A549 treated with Mapracorat at 1 μM for 4 hours (cell line): ENCODE data around the gene MPRIP. TPM values are rescaled to one million over a fixed set of nuclear protein-coding genes. Genes with fewer than 3 reads are reported as not detected.

ENCODE experiments used
- total RNA-seq: library from RNA; stranded (reverse); fragments of 200-300 nt; extraction: Qiagen RNA extraction; gene quantifications from 5 replicates; pipeline ENCODE4 v1.2.3, GENCODE V29; 2022

The MPRIP gene, protein sequence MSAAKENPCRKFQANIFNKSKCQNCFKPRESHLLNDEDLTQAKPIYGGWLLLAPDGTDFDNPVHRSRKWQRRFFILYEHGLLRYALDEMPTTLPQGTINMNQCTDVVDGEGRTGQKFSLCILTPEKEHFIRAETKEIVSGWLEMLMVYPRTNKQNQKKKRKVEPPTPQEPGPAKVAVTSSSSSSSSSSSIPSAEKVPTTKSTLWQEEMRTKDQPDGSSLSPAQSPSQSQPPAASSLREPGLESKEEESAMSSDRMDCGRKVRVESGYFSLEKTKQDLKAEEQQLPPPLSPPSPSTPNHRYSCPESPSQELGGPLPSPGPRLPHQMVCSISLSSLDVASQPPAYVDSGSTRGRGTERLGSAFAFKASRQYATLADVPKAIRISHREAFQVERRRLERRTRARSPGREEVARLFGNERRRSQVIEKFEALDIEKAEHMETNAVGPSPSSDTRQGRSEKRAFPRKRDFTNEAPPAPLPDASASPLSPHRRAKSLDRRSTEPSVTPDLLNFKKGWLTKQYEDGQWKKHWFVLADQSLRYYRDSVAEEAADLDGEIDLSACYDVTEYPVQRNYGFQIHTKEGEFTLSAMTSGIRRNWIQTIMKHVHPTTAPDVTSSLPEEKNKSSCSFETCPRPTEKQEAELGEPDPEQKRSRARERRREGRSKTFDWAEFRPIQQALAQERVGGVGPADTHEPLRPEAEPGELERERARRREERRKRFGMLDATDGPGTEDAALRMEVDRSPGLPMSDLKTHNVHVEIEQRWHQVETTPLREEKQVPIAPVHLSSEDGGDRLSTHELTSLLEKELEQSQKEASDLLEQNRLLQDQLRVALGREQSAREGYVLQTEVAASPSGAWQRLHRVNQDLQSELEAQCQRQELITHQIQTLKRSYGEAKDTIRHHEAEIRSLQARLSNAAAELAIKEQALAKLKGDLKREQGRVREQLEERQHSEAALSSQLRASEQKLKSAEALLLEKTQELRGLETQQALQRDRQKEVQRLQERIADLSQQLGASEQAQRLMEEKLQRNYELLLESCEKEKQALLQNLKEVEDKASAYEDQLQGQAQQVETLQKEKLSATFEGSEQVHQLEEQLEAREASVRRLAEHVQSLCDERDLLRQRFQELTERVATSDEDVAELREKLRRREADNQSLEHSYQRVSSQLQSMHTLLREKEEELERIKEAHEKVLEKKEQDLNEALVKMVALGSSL (N-terminal part only)
- 226 to 367 TPM (median 349 TPM) in 5 replicates for total RNA-seq

DNA sequence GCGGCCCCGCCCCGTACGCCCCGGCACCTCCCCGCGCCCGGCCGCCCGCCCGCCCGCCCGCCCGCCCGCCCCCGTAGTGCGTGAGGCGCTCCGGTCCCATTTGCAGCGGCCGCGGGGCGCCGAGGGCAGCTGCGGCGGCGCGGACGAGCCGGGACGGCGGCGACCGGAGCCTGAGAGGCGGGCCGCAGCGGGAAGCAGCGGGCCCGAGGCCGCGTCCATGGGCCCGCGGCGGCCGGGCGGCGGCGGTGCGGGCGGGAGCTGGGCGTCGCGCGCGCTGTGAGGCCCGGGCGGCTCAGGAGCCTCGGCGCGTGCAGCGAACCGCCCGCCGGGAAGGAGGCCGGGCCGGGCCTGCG is at the start of gene MPRIP:
TSS of gene MPRIP (plus strand) at position 74 of the 353 bp plus-strand sequence. CDS start 392 bp downstream, outside the sequence.

DNA sequence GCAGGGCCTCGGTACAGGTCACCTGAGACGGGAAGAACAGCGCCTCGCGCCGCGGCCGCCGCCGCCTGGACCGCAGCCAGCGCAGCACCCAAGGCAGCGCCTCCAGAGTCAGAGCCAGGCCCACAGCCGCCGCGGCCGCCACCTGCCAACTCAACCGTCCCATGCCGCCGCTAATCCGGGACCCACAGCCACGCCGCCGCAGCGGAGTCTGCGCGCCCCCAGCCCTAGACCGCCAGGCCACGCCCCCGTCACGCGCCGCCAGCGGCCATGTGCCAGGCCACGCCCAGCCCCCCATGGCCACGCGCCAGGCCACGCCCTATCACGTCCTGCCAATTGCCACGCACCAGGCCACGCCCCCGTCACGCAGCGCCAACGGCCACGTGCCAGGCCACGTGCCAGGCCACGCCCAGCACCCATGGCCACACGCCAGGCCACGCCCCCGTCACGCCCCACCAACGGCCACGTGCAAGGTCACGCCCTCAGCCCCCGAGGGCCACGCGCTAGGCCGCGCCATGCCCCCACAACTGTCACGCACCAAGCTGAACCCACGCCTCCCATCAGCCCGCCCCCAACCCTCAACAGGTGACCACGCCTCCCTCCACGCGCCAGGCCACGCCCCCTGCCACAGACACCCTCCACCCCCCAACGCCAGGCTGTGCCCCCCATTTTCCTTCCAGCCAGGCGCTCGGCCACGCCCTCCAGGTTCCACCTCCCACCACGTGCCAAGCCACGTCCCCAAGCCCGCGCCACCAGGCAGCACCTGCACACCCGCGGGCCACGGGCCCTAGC is 164.1 kb downstream of the MPRIP start, which contains the start of gene PLD6:
TSS of gene PLD6 (minus strand) at position 210 of the 789 bp plus-strand sequence. CDS start at position 163, 47 bp downstream.

DNA sequence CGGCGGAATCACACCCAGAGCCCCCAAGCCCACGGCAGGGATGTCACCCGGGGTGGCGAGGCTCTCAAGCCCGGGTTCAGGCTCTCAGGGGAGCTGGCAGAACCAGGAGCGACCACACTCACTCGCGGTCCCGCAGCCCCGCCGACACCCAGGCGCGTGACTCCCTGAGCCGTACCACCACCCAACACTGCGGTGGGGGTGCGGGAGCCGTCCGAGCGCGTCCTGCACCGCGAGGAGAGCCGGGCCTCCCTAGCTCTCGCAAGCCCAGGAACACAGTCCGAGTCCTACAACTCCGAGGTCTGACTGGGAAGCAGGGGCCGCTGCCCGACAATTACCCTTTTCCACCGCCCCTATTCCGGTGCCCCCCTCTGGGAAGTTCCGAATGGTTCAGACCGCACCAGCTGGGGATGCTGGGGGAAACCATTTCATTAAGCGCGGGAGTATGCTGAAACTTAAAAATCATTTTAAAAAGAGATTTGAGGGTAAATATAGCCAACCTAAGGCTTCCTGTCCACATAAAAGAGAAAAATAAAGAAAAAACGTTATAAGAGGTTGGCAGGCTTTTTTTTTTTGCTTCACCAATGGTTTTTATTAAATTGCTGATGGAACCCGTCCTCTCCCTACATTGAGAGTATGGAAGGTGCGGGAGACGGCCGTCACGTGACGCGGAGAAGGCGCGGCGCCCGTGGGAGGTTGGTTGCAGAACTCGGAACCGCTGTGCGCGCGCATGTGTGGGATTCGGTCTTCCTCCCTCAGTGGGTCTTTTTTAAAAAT is 195.0 kb downstream of the MPRIP start, which contains the start of gene FLCN:
TSS of gene FLCN (minus strand) at position 143 of the 774 bp plus-strand sequence. CDS start 9,031 bp downstream, outside the sequence.

Other genes starting within 250 kb of the MPRIP start
- gene TNFRSF13B, start 70.3 kb upstream of the MPRIP start, total RNA-seq, result not detected in 5 replicates
- 5.9 to 8.4 TPM (median 6.7 TPM) in 5 replicates for gene PLD6, start 163.9 kb downstream of the MPRIP start, total RNA-seq
- 25.1 to 40.9 TPM (median 32.2 TPM) in 5 replicates for gene FLCN, start 194.7 kb downstream of the MPRIP start, total RNA-seq
- 136 to 152 TPM (median 150 TPM) in 5 replicates for gene COPS3, start 238.8 kb downstream of the MPRIP start, total RNA-seq